Endothelial cell of umbilical vein (primary cell): ENCODE results near the gene DLGAP4.

Experiments used
- EZH2 ChIP-seq: IDR thresholded peaks from 2 replicates; pipeline ENCODE4 v1.6.1; 2012; ENCODE audit warnings: borderline replicate concordance, low read depth, mild to moderate bottlenecking, moderate library complexity, low read length, inconsistent platforms; ENCODE audit not compliant: severe bottlenecking
- GATA2 ChIP-seq: IDR thresholded peaks from 2 replicates; pipeline ENCODE4 v1.7.0; 2011; ENCODE audit warnings: low read depth, mild to moderate bottlenecking, moderate library complexity, mixed read lengths, low read length; ENCODE audit not compliant: insufficient read length, insufficient read depth
- MAX ChIP-seq: IDR thresholded peaks from 2 replicates; pipeline ENCODE4 v1.6.1; 2011; ENCODE audit not compliant: insufficient read depth, insufficient read length
- POLR2A ChIP-seq: IDR thresholded peaks from 2 replicates; pipeline ENCODE4 v1.6.1; 2012; ENCODE audit warnings: low read depth, mild to moderate bottlenecking, control low read depth, low read length
- POLR2AphosphoS5 ChIP-seq: IDR thresholded peaks from 2 replicates; pipeline ENCODE4 v1.6.1; 2012; ENCODE audit warnings: low read depth, mild to moderate bottlenecking, control low read depth, low read length, moderate library complexity; ENCODE audit not compliant: insufficient read depth
- TF ChIP-seq, protein P1 (sequence below), 2 donors: IDR thresholded peaks; 1 replicate in 1 of 2; 2 replicates in 1 of 2; pipeline ENCODE4 v1.5.1; 2011; ENCODE audit warnings: low read length in 2 of 2, mild to moderate bottlenecking in 2 of 2, moderate library complexity in 2 of 2, control low read depth in 1 of 2, inconsistent platforms in 1 of 2, low read depth in 1 of 2; ENCODE audit not compliant: insufficient read depth in 1 of 2; ENCODE audit errors: extremely low read depth in 1 of 2

DNA sequence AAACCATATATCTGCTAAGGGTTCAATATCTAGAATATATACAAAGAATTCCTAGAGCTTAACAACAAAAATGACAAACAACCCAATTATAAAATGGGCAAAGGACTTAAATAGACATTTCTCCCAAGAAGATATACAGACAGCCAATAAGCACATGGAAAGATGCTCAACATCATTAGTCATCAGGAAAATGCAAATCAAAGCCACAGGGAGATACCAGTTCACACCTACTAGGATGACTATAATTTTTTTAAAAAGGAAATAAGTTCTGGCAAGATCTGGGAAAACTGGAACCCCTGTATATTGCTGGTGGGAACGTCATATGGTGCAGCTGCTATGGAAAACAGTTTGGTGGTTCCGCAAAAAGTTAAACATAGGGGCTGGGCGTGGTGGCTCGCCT, 119.0 kb downstream of the DLGAP4 start:
- TF ChIP-seq POLR2AphosphoS5 (no peak), GATA2 (no peak), EZH2 (no peak), POLR2A (no peak), MAX (no peak)
- TF ChIP-seq, protein P1, sequence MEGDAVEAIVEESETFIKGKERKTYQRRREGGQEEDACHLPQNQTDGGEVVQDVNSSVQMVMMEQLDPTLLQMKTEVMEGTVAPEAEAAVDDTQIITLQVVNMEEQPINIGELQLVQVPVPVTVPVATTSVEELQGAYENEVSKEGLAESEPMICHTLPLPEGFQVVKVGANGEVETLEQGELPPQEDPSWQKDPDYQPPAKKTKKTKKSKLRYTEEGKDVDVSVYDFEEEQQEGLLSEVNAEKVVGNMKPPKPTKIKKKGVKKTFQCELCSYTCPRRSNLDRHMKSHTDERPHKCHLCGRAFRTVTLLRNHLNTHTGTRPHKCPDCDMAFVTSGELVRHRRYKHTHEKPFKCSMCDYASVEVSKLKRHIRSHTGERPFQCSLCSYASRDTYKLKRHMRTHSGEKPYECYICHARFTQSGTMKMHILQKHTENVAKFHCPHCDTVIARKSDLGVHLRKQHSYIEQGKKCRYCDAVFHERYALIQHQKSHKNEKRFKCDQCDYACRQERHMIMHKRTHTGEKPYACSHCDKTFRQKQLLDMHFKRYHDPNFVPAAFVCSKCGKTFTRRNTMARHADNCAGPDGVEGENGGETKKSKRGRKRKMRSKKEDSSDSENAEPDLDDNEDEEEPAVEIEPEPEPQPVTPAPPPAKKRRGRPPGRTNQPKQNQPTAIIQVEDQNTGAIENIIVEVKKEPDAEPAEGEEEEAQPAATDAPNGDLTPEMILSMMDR (IDR thresholded peaks at IDR 0.05; ENCODE audit: extremely low read depth in 1 of 2, insufficient read depth in 1 of 2, low read depth in 1 of 2, low read length in 2 of 2), result no peak
